OCI-LY3 (cell line): ENCODE measurements around the gene TIFAB.

Source experiments
- EZH2phosphoT487 ChIP-seq: fragments of 200-600 bp; shearing (Covaris generic); IDR thresholded peaks from 2 replicates; pipeline ENCODE4 v1.6.1; 2018; ENCODE audit warnings: antibody characterized with exemption, mixed run types, low read depth
- TF ChIP-seq, protein P1 (sequence below): fragments of 200-600, 300-600 bp; sonication (generic); IDR thresholded peaks from 2 replicates; pipeline ENCODE4 v1.5.1; 2014; ENCODE audit warnings: antibody characterized with exemption, low read length, low read depth

DNA sequence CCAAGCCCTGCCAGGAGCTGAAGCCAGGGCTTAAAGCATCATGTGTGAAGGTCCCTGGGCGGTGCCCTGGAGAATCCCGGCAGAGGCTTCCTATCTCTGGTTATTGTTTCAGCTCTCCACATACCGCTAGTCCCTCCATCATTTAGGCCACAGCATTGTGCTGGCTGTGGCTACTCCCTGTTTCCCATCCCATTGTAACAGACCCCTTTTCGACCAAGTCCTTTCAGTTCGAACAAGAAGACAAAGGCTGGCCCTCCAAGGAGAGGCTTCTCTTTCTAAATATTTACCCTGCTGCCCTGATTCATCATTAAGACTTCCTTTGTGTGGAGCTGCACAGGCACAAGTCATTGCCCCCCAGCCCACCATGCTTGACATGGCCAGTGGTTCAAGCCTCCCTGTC is 42.0 kb upstream of the TIFAB start:
- TF ChIP-seq EZH2phosphoT487: no peak
- TF ChIP-seq, protein P1, sequence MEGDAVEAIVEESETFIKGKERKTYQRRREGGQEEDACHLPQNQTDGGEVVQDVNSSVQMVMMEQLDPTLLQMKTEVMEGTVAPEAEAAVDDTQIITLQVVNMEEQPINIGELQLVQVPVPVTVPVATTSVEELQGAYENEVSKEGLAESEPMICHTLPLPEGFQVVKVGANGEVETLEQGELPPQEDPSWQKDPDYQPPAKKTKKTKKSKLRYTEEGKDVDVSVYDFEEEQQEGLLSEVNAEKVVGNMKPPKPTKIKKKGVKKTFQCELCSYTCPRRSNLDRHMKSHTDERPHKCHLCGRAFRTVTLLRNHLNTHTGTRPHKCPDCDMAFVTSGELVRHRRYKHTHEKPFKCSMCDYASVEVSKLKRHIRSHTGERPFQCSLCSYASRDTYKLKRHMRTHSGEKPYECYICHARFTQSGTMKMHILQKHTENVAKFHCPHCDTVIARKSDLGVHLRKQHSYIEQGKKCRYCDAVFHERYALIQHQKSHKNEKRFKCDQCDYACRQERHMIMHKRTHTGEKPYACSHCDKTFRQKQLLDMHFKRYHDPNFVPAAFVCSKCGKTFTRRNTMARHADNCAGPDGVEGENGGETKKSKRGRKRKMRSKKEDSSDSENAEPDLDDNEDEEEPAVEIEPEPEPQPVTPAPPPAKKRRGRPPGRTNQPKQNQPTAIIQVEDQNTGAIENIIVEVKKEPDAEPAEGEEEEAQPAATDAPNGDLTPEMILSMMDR: no peak
